T-helper 2 cell (primary cell): ENCODE data around the gene PACSIN3.

Experiments used
- DNase-seq, 5 experiments: peaks; one replicate each; pipeline versions ENCODE4 v3.0.0 to v3.0.0-alpha.2; 2012 to 2022

PACSIN3 gene

GRCh38 chr11:47152126-47152952 lies 33.9 kb downstream of the PACSIN3 start:
- no peak for DNase-seq

DNA sequence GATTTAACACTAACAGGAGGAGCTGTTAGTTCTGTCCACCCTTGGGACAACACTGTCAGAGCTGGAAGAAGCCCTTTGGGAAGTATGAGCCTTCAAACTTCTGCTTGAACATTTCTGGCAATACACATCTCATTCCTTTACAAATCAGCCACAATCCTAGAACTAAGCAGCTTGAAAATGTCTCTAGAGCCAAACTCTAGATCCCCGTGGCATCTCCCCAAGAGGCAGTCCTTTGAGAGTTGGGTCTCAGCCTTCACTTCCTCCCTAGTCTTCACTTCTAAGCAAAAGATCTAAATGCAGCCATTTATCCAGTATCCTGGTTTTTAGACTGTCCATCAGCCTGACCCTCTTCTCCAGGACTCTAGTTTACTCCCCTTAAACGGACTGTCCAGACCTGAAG lies 36.5 kb downstream of the PACSIN3 start:
- no peak for DNase-seq

DNA sequence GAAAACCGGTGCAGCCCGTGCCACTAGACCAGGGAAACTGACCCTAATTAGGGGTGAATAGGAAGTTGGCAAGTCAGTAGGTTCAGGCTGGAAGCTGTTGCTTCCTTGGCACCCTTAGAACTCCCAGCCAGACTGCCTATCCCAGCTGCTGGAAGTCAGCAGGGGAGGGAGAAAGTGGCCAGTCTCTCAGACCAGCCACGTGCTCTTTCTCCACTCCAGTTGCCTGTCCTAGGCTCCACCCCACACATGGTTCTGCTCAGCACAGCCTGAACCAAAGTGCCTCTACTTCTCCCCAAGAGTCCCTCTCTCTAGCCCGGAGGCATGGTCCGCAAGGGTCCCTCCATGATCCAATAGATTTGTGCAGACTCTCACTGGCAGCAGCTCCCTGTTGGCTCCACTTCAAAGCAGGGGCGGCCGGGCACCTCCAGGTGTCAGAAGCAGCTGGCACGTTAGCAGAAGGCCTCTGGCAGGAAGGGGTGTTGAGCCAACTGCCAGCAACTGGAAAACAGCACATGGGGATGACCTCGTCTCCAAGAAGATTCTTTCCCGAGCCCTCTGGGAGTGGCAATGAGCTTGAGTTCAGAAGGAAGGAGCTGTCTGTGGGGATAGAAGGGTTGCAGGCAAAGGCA lies 37.2 kb downstream of the PACSIN3 start:
- DNase-seq, result no peak

DNA sequence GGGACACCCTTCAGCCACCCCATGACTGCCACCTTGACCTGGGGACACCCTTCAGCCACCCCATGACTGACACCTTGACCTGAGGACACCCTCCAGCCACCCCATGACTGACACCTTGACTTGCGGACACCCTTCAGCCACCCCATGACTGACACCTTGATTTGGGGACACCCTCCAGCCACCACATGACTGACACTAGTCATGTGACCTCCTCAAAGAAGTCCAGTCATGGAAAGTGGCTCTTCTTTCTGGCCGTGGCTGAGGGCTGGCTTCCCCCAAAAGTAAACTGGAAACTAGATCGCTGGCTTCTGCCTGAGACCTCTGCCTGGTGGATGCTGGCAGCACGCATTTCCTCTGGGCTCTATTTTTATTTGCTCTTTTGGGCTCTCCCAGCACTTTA lies 38.0 kb downstream of the PACSIN3 start:
- no peak for DNase-seq

- DNase-seq, result no peak
Measured at GRCh38 chr11:47147681-47148080, 38.6 kb downstream of the PACSIN3 start.

- no peak for DNase-seq
Measured at GRCh38 chr11:47147250-47147649, 39.0 kb downstream of the PACSIN3 start.

- DNase-seq, result no peak
Measured at GRCh38 chr11:47144541-47144940, 41.7 kb downstream of the PACSIN3 start.

DNA sequence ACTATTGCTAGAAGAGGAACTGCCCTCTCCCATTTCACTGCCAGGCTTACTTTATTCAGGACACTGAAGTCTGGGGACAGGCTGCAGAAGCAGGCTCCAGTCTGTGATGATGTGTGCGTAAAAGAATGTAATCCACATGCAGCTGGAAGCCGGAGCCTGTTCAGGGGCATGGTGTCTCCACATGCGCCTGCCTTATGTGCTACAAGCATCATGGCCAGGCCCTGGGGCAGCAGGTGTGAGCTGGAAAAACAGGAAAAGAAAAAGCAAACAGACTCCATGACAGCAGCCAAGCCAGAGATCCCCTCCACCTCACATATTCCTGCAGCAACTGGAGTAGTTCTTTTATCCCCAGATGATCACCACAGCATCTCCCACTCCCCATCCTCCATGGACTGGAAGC lies 42.9 kb downstream of the PACSIN3 start:
- DNase-seq, result no peak

DNA sequence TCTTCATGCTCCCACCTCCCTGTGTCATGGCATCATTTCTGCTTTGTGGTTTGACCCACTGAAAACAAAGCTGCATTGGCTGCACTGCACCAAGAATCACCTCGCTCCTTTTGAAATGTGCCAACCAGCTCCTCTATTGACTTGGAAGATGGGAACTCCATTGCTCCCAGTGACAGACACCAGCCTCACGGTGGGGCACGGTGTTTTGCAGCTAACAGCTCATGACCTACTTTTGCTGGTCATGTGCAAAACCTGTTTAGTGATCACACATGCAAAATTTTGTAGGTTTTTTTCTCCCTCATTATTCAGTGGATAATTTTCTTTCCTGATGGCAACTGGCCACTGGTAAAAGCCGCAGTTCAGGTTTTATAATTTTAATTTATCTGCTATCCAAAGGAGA lies 46.4 kb downstream of the PACSIN3 start:
- DNase-seq, result no peak

DNA sequence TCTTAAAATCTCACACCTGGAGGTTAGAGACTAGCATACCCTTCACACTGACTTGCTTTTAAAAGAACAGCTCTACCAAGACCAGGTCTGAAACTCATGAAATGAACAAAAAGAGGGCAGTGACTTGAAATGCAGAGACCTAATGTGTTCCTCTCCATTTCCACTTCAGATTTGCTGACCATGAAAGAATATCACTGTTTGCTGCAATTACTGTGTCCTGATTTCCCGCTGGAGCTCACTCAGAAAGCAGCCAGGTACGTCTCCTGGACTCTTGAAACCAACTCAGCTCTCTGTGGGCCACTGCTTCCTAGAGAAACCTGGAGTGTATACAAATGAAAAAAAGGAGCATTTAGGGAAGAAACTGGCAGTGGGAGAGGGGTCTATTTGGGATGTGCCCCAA lies 48.8 kb downstream of the PACSIN3 start:
- DNase-seq, result no peak

DNA sequence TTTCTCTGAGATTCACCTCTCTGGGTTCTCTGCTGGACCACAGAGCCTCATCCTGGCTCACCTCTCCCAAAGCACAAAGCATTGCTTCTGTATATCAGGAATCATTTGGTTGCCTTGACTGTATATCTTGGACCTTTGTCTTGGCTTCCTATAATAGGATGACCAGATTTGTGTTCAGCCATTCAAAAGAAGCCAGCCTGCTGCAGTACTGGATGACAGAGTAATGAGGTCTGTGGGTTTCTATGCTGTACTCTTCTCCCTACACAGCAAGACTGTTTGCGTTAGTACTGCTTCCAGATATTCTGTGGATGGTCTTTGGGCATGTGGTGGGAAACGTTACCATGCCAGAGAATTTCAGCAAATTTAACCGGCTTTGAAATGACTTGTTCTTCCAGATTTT lies 49.3 kb downstream of the PACSIN3 start:
- no peak for DNase-seq

- DNase-seq, result no peak
Measured at GRCh38 chr11:47136327-47136726, 49.9 kb downstream of the PACSIN3 start.

DNA sequence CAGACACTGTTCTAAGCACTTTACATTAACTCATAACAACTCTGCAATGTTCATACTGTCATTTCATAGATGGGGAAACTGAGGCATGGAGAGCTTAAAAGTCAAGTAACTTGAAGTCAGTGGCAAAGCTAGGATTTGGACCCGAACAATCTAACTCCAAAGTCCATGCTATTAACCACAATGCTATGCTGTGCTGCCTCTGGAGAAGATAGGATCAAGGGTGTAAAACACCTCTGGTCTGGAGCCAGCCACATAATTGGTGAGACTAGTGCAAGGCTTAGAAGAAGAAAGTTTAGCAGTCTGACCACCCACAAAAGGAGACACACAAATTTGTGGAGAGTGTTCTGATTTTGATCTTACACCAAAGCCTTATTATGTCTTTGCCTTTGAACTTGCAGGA lies 53.3 kb downstream of the PACSIN3 start:
- DNase-seq, result no peak

DNA sequence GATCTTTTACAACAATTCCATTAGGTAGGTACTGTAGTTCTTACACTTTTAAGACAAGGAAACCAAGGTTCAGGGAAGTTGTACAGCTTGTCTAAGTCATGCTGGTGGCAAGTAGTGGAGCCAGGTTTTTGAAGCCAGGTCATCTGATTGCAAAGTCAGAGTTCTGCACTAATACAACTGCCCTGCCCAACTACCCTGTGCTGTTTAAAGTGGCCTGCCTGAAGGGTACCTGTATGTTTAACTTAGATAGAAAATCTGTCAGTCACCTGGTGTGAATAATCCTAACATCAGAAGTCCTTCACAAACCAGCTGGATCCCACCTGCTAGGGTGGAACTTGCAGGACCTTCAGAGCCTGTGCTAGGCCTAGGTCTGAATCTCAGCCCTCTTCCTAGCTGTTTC lies 53.7 kb downstream of the PACSIN3 start:
- no peak for DNase-seq

DNA sequence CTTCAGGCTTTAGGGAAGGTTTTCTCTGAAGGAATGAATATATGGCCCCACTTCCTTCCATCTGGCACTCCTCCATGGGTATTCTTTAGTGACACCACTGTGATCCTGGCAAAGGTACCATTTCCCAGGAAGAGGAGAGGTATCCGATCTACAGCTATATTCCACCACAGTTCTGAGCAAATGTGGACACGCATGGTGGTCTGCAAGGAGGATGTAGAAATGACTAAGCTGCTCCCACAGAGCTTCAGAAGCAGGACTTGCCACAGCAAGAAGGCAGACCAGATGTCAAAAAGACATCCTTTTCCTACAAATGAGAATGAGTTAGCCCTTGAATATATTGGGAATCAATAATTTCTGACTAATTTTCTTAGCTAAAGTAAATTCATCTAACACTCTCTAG lies 55.1 kb downstream of the PACSIN3 start:
- DNase-seq, result no peak

DNA sequence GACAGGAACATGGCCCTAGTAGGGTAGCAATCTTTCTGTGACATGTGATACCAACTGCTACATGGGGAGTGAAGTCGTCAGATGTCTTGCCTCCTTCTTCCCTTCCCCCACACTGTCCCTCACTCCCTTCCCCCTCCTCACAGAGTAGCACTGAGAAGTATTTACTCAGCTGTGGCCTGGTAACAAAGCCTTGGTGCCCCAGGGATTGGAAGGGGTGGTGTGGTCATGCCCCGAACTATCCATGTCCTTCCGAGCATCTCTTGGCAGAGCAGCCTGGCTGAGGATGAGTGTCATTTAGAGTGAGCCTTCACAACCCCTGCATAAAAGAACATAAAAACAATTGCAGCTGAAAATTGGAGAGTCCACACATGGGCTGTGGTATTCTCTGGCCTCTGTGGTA lies 55.7 kb downstream of the PACSIN3 start:
- DNase-seq, result no peak
